H1 (cell line): ENCODE data around the gene COPZ1. TPM values are rescaled to one million over a fixed set of nuclear protein-coding genes. Genes with fewer than 3 reads are reported as not detected.
A peak's percentile ranks its signal among the peaks of the same experiment; 100 is the strongest.

ENCODE experiments used
- CTCF ChIP-seq, 3 experiments: IDR thresholded peaks; 1 replicate in 2 of 3; 2 replicates in 1 of 3; pipeline versions ENCODE4 v1.5.1 to v1.6.1; 2011; ENCODE audit warnings: low read length in 3 of 3, mild to moderate bottlenecking in 3 of 3, inconsistent platforms in 2 of 3, low read depth in 1 of 3, moderate library complexity in 1 of 3; ENCODE audit not compliant: insufficient read depth in 1 of 3; ENCODE audit errors: control extremely low read depth in 1 of 3
- EGR1 ChIP-seq: IDR thresholded peaks from 2 replicates; pipeline ENCODE4 v1.6.1; 2011; ENCODE audit warnings: low read depth, low read length, borderline replicate concordance
- GTF2F1 ChIP-seq: IDR thresholded peaks from 2 replicates; pipeline ENCODE4 v1.6.1; 2012; ENCODE audit warnings: low read depth, low read length, improper control_type of control experiment, borderline replicate concordance
- KDM4A ChIP-seq: IDR thresholded peaks from one replicate; pipeline ENCODE4 v1.7.1; 2012; ENCODE audit warnings: low read depth, mild to moderate bottlenecking, moderate library complexity, low read length, inconsistent platforms; ENCODE audit not compliant: severe bottlenecking
- RXRA ChIP-seq: IDR thresholded peaks from 2 replicates; pipeline ENCODE4 v1.6.1; 2011; ENCODE audit warnings: low read depth, mild to moderate bottlenecking, low read length, moderate library complexity; ENCODE audit not compliant: insufficient read depth
- YY1 ChIP-seq: IDR thresholded peaks from 2 replicates; pipeline ENCODE4 v1.6.1; 2011; ENCODE audit warnings: low read depth, mild to moderate bottlenecking, low read length
- polyA plus RNA-seq, 7 experiments: library from polyadenylated mRNA; depleted of rRNA in 3 of 7; stranded (reverse) in 5 of 7; unstranded in 2 of 7; fragments of >200 nt in 5 of 7; fragments of 200-250 nt in 2 of 7; gene quantifications; 1 replicate in 5 of 7; 2 replicates in 1 of 7; 4 replicates in 1 of 7; pipeline versions ENCODE4 v1.2.1 to v1.2.3, GENCODE V29; 2011 to 2013; ENCODE audit warnings: missing spikeins in 2 of 7, mixed read lengths in 2 of 7
- total RNA-seq: library from RNA; stranded (reverse); fragmentation: NEBNext Ultra II Directional; extraction: Animal tissue kit (Norgen Biotek cat#: 25700); gene quantifications from 2 replicates; pipeline ENCODE4 v1.2.1, GENCODE V29; 2021
- TF ChIP-seq, protein P1 (sequence below): fragments of 300-600 bp; sonication (generic); IDR thresholded peaks from 2 replicates; pipeline ENCODE4 v1.7.1; 2012; ENCODE audit warnings: low read length, moderate library complexity, mild to moderate bottlenecking, inconsistent platforms; ENCODE audit not compliant: insufficient replicate concordance

COPZ1 gene
- total and polyA plus RNA-seq, 2 of the 8 experiments (the other 6 are each of a cell fraction or from before 2014, with no cell fraction given) = 103 to 133 TPM

DNA sequence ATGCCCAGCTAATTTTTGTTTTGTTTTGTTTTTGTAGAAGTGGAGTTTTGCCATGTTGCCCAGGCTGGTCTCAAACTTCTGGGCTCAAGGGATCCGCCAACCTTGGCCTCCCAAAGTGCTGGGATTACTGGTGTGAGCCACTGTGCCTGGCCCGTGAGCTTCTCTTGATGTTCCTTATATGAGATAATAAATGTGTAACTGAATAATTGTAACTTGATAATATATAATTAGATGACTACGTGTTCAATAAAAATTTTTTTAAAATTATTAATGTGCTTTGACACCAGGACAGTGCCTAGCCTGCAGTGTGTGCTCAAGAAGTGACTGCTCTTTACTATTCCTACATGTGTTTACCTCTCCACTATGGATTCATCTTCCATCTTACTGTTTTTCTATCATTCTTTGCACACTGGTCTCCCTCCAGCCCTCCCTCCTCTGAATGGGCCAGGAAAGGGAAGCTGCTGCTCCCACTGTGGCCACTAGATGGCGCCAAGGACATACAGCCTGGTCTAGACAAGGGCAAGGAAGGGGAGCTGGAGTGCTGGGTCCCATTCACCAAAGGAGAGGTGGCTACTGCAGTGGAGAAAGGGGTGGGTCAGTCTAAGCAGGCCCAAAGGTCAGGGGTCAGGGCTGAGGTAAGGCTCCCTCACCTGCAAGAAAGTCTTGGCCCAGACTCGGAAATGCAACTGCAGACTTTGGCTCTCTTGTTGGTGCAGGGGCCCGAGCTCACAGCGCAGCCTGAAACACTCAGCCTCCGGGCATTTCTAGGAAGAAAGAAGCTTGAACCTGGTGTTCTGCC is 74.3 kb downstream of the COPZ1 start (continued):
- TF ChIP-seq, protein P1, sequence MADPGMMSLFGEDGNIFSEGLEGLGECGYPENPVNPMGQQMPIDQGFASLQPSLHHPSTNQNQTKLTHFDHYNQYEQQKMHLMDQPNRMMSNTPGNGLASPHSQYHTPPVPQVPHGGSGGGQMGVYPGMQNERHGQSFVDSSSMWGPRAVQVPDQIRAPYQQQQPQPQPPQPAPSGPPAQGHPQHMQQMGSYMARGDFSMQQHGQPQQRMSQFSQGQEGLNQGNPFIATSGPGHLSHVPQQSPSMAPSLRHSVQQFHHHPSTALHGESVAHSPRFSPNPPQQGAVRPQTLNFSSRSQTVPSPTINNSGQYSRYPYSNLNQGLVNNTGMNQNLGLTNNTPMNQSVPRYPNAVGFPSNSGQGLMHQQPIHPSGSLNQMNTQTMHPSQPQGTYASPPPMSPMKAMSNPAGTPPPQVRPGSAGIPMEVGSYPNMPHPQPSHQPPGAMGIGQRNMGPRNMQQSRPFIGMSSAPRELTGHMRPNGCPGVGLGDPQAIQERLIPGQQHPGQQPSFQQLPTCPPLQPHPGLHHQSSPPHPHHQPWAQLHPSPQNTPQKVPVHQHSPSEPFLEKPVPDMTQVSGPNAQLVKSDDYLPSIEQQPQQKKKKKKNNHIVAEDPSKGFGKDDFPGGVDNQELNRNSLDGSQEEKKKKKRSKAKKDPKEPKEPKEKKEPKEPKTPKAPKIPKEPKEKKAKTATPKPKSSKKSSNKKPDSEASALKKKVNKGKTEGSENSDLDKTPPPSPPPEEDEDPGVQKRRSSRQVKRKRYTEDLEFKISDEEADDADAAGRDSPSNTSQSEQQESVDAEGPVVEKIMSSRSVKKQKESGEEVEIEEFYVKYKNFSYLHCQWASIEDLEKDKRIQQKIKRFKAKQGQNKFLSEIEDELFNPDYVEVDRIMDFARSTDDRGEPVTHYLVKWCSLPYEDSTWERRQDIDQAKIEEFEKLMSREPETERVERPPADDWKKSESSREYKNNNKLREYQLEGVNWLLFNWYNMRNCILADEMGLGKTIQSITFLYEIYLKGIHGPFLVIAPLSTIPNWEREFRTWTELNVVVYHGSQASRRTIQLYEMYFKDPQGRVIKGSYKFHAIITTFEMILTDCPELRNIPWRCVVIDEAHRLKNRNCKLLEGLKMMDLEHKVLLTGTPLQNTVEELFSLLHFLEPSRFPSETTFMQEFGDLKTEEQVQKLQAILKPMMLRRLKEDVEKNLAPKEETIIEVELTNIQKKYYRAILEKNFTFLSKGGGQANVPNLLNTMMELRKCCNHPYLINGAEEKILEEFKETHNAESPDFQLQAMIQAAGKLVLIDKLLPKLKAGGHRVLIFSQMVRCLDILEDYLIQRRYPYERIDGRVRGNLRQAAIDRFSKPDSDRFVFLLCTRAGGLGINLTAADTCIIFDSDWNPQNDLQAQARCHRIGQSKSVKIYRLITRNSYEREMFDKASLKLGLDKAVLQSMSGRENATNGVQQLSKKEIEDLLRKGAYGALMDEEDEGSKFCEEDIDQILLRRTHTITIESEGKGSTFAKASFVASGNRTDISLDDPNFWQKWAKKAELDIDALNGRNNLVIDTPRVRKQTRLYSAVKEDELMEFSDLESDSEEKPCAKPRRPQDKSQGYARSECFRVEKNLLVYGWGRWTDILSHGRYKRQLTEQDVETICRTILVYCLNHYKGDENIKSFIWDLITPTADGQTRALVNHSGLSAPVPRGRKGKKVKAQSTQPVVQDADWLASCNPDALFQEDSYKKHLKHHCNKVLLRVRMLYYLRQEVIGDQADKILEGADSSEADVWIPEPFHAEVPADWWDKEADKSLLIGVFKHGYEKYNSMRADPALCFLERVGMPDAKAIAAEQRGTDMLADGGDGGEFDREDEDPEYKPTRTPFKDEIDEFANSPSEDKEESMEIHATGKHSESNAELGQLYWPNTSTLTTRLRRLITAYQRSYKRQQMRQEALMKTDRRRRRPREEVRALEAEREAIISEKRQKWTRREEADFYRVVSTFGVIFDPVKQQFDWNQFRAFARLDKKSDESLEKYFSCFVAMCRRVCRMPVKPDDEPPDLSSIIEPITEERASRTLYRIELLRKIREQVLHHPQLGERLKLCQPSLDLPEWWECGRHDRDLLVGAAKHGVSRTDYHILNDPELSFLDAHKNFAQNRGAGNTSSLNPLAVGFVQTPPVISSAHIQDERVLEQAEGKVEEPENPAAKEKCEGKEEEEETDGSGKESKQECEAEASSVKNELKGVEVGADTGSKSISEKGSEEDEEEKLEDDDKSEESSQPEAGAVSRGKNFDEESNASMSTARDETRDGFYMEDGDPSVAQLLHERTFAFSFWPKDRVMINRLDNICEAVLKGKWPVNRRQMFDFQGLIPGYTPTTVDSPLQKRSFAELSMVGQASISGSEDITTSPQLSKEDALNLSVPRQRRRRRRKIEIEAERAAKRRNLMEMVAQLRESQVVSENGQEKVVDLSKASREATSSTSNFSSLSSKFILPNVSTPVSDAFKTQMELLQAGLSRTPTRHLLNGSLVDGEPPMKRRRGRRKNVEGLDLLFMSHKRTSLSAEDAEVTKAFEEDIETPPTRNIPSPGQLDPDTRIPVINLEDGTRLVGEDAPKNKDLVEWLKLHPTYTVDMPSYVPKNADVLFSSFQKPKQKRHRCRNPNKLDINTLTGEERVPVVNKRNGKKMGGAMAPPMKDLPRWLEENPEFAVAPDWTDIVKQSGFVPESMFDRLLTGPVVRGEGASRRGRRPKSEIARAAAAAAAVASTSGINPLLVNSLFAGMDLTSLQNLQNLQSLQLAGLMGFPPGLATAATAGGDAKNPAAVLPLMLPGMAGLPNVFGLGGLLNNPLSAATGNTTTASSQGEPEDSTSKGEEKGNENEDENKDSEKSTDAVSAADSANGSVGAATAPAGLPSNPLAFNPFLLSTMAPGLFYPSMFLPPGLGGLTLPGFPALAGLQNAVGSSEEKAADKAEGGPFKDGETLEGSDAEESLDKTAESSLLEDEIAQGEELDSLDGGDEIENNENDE = no peak
- TF ChIP-seq EGR1 (no peak), RXRA (no peak), CTCF (IDR thresholded peaks at IDR 0.05; ENCODE audit: control extremely low read depth in 1 of 3, insufficient read depth in 1 of 3, low read depth in 1 of 3, low read length in 3 of 3) (peak; percentile 97 to 100 (median 99)), KDM4A (no peak), YY1 (0 out of 2 replicates have a peak, but pooled peaks have one; percentile 18), GTF2F1 (0 out of 2 replicates have a peak, but pooled peaks have one; percentile 16)
